Measurements from ENCODE around the gene CYFIP2.

The CYFIP2 gene

DNA sequence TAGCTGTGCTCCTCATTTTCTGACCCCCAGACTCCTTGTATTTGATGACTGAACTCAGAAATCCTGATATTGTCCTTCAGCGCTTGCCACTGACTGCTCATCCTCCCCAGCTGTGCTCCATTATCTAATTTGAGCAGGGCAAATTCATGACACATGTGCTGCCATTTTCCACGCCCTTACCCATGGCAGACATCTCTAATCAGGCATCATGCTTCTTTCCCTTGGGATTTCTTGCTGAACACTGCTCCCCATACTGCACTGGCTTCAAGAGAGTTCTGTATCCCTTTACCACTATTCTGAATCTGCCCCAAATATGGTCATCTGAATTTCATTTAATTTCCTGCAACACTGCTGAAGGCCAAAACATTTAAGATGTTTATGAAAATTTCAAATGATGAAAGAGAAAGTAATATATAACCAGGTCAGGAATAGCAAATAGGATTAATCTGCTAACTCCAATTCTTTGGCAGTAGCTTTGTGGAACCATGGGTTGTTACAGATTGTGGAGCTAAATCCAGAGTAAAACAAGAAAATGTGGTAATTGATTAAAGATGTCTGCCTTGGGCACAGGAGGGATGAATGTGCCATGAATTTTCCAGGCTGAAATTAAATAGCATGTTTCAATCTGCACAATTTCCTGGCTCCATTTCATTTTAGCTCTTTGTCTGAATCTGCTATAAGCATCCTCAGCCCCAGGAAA lies 93.6 kb downstream of the CYFIP2 start:
- DNase-seq (ENCODE audit: low spot score) = no peak

DNA sequence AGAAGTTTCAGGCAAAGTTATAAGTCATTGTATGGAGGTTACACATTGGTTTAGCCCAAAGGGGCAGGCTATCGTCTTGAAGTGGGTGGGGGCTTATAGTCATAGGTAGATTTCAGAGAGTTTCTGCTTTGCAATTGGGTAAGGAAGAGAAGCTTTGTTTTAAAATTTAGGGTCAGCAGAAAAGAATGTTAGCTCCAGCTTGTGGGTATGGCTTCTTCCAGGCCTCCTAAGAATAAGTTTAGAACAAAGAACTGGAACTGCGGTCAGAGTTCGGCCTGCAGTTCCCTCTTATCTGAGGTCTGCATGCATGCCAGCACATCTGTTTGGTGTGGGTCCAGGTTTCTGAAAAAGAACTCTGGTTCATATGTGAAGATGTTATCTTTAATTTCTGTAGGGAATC lies 96.1 kb downstream of the CYFIP2 start:
- no peak for DNase-seq (ENCODE audit: low spot score)

GRCh38 chr5:157362502-157362901 lies 96.6 kb downstream of the CYFIP2 start:
- DNase-seq (ENCODE audit: low spot score) = no peak

DNA sequence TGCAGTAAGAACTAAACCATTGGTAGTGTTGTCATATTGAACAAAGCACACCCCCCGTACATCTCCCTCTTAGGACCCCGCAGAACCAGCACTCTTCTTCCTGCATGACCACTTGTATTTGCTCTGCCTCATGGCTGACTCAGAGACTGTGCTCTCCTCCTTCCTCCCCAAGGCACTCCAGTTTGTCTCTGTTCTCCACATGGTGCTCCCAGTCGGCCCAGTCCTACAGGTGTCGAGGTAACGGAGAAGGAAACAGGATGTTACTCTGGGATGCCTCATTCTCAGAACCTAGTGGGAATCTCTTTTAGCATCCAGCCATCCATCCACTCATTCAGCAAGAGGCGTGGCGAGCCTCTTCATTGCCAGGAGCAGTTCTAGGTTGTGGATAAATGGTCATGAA lies 97.1 kb downstream of the CYFIP2 start:
- DNase-seq (ENCODE audit: low spot score) = no peak

DNA sequence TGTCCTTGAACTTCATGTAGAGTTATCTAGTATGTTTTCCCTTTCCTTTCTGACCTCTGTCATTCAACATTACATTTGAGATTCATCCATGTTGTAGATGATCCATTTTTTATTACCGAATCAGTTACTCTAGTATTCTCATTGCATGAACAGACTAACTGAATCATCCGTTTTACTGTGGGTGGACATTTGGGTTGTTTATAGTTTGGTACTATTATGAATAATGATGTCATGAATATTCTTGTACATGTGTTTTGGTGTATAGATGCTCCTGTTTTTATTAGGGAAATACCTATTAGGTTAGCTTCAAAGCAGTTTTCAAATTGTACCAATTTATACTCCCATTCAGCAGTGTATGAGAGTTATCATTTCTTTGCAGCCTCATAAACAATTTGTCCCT lies 99.8 kb downstream of the CYFIP2 start:
- no peak for DNase-seq (ENCODE audit: low spot score)

DNA sequence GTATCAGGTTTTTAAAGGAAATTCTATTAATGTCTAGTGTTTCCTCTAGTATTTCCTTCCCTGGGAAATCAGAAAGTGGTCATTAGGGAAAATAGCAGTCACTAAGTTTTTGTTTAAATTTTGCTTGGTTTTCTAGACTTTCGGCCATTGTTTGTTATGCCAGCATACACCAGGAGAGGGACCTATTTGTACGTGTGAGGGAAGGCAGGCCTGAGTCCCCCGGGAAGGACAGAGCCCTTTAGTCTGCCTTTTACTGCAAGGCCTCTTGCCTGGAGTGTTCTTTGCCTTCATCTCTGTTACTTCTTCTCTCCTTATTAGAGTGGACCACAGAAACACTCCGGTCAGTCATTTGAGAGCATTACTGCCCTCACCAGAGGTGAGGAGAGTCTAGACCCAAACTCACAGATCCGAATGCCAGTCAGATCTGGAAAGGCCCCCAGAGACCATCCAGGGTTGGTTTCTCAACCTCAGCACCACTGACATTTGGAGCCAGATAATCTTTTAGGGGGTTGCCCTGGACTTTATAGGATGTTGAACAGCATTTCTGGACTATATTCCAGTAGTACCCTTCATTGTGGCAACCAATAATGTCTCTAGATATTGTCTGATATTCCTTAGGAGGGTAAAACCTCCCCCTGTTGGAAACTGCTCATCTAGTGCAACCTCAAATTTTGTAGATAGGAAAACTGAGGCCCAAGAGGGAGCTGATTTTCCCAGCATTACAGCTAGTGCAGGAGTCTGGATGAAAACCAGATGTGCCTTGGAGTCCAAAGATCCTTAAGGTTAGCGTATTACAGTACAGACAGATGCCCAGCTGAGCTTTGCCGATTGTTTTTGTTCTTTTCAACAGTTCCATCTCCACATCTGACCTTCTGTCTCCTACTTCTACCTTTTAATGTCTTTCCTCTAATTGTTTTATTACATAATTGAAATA lies 101.1 kb downstream of the CYFIP2 start:
- peak; percentile 52 for DNase-seq (ENCODE audit: low spot score)

DNA sequence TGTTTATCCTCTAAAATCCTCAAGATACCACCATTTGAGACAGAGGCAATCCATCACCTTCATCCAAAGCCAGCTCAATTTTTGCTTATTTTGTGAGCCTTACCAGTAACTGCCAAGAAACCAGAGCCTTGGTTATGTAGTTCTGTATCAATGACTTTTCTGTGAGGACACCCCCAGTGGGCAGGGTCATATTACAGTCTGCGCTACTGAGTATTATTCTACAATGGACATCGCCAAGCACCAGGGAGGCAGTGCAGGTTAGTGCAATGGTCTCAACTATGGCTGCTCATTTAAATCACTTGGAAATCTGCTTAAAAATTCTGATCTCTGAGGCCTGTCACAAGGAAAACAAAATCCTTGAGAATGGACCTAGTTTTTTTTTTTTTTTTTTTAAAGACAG lies 103.6 kb downstream of the CYFIP2 start:
- no peak for DNase-seq (ENCODE audit: low spot score)

DNA sequence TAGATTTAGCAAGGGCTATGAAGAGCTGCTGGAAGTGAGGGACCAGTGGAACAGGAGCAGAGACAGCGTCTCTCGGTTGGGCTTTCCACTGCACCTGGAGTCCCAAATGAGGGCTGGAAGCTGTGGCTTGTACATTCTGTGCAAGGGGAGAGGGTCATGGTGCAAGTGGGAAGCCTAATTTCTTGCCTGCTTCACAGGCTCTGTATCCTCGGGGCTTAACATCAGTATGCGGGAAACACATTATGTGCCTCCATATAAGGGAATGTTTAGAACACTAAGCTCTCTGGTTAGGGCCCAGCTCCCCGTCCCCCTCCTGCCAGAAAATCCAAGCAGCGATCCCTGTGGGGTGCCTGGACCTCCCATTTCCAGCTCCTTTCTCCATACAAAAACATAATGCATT lies 105.0 kb downstream of the CYFIP2 start:
- DNase-seq (ENCODE audit: low spot score) = no peak

- no peak for DNase-seq (ENCODE audit: low spot score)
Observed at GRCh38 chr5:157371655-157372471, 105.9 kb downstream of the CYFIP2 start.

- DNase-seq (ENCODE audit: low spot score) = no peak
Observed at GRCh38 chr5:157372472-157372822, 106.5 kb downstream of the CYFIP2 start.

DNA sequence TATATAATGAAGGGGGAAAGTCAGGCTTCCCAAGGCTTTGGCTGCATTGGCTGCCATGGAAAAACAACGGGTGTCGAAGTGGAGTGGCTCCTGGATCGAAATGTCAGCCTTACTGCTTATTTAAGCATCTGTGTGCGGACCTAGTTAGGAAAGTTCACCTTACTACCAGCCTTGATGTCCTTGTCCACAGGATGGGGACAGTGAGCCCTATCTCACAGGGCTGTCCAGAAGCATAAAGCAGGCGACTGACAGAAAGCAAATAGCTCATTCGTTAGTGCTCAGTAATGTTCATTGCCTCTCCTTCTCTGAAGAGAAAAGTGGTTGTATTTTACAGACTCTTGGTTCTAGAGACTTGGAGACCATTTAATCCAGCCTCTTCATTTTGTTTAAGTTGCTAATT lies 112.6 kb downstream of the CYFIP2 start:
- no peak for DNase-seq (ENCODE audit: low spot score)

DNA sequence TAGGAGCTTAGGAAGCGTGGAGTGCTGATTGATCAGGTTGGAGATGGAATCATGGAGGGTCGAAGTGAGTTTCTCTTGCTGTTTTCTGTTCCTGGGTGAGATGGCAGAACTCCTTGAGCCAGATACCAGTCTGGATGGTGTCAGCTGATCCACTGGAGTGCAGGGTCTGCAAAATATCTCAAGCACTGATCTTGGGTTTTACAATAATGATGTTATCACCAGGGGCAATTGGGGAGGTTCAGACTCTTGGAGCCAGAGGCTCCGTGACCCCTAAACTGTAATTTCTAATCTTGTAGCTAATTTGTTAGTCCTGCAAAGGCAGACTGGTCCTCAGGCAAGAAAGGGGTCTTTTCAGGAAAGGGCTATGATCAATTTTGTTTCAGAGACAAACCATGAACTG lies 114.1 kb downstream of the CYFIP2 start:
- DNase-seq (ENCODE audit: low spot score) = no peak

GRCh38 chr5:157381746-157382145 lies 115.8 kb downstream of the CYFIP2 start:
- no peak for DNase-seq (ENCODE audit: low spot score)

GRCh38 chr5:157382996-157383800 lies 117.3 kb downstream of the CYFIP2 start:
- DNase-seq (ENCODE audit: low spot score) = no peak

GRCh38 chr5:157384971-157385709 lies 119.2 kb downstream of the CYFIP2 start:
- DNase-seq (ENCODE audit: low spot score) = no peak

GRCh38 chr5:157387041-157387563 lies 121.2 kb downstream of the CYFIP2 start:
- no peak for DNase-seq (ENCODE audit: low spot score)

- peak; percentile 32 for DNase-seq (ENCODE audit: low spot score)
Observed at GRCh38 chr5:157387683-157388093, 121.8 kb downstream of the CYFIP2 start.

GRCh38 chr5:157388111-157388710 lies 122.3 kb downstream of the CYFIP2 start:
- no peak for DNase-seq (ENCODE audit: low spot score)

GRCh38 chr5:157389103-157389502 lies 123.2 kb downstream of the CYFIP2 start:
- no peak for DNase-seq (ENCODE audit: low spot score)

DNA sequence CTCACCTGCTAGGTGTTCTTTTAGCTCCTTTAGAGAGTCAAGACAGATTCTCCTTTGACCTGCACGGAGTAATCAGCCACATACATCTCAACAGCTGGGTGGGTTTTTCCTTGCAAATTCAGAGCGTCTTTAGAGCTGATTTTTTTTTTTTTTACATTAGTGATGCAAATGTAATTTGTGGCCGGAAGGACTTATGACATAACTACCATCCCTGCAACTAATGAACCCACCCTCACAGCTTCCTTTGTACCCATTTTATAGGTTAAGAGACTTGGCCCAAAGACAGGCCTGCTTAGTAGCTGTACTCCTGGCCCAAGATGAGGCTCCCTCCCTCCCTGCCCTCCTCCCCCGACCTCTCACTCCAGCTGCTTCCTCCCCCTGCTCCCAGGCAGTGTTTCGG lies 124.2 kb downstream of the CYFIP2 start:
- no peak for DNase-seq (ENCODE audit: low spot score)
